HG03558 (cell line): ENCODE measurements around the gene FOXP1.

Experiments used
- ATAC-seq: cut with Tn5 transposase; IDR thresholded peaks from one replicate; pipeline ENCODE4 v1.9.1; 2021; ENCODE audit warnings: moderate number of reproducible peaks; ENCODE audit not compliant: unreplicated experiment; ENCODE audit errors: extremely low read depth

FOXP1 gene

DNA sequence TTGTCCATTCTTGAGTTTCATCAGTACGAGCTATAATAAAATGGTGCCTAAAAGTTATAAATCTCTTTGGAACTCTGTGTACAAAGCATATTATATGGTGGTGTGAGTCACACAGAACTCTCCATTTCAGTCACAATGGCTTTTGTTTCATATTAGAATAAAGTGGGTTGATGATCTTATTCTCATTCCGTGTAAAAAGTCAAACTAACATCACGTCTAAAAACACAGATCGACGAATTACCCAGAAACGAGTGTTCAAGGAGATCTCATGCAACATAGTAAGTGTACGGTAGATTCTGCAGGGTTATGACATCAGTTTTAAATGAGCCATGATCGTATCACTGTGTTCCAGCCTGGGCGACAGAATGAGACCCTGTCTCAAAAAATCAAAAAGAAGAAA lies 122.4 kb downstream of the FOXP1 start:
- ATAC-seq, result no peak

DNA sequence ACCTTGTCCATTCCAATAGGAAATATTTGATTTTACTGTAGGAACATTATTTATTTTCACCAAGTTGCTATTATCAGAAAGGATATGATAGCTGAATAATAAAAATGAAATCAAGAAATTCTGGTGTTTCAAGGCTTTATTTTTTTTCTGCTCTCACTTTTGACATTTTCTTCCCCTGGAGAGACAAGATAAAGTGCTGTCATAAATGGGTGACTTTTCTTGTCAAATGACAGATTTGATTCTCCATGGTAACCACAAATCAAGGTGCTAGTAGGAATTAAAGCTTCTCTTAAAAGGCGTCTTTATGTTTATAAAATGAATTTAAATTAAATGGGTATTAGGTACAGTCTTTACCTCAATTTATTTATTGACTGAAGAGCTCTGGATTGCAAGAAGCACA lies 124.6 kb downstream of the FOXP1 start:
- no peak for ATAC-seq

DNA sequence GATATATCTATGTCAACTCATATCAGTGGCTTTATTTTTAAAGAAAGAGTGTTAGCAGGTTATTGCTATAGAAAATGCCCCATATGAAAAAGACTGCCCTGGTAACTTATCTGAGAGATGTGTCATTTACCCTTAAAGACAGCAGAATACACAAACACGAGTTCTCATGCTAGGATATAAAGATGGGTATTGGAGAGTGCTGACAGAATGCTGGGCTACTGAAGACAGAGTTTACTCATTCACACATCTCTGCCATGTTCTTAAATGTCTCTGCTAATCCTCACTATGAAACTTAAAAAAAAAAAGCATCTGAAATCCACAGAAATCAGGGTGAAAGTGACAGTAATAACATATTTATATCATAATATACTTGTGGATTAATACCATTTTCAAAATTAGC lies 126.7 kb downstream of the FOXP1 start:
- ATAC-seq, result no peak

DNA sequence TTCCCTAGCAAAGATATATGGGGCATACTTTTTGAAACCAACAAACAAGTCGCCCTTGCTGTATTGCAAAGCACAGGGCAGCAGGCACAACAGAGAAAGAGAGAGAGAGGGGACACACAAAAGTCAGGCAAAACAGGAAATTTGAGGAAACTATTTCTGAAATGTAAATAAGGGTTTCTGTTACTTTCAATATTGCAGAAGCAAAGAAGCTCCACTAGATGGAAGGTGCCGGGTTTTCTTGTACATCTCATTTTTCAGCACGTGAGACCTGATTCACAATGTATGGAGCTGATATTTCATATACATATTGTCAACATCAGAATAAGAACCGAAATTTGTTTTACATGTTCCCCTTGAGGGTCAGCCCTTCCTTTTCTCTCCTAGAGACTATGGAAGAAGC lies 127.4 kb downstream of the FOXP1 start:
- ATAC-seq, result no peak

DNA sequence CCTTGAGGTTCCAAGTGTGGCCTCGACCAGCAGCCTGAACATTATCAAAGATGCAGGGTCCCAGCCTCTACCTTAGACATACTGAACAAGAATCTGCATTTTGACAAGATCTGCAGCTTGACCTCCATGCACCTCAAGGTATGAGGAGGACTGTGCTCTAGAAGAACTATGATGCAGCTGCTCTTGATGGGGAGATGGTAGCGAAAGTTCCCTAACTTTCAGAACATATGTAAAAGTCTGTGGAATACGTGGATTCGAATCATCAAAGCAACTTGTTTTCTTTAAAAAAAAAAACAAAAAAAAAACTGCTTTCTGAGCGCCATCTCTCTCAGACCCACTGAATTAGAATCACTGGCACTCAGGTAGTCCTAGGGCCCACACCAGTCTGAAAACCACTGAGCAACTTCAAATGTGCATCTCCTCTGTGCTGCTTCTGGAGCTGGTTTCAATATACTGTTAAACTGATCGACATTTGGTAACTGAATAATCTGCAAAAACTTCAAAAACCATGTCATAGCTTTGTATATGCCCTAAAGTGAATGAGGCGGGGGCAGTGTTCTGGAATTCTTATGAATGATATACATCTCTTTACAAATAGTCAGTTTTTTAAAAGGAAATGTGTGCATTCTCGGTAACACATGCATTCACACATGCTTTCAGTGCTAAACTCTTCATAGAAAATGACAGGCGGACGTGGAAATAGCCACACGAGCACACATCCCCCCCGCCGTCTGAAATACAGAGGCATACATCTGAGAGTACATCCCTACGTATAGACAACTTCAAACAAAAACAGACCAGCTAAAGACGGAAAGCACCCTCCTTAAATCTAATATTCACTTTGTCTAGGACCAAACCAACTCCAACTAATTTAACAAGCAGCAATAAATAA lies 128.8 kb downstream of the FOXP1 start:
- no peak for ATAC-seq

DNA sequence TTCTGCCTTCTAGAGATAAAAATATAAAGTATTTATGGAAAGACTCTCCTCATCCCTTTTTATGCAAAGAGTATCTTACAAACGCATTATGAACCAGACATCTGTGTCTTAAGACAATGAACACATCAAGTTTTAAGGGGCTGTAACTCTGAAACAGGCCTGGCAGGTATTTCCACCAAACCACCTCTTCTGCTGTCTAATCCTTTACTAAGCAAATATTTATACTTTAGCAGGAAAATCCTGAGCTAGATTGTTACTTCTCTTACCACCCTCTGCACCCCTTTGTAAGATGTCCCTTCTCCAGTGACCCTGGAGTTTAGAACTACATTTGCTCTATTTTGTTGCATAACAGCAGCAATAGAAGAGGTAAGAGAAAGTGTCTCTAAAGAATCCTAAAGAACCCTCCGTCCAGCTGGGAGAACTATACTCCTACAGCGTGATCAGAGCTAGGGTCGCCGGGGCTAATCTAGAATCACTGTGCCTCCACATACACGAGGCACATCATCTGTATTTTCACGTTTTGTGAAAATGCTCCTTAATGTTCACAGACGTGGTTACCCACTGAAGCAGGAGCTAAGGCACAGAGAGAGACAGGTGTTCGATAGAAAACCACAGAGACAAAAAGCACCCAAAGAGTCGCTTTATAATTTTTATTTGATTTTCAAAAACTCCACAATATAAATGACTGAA lies 129.6 kb downstream of the FOXP1 start:
- no peak for ATAC-seq

DNA sequence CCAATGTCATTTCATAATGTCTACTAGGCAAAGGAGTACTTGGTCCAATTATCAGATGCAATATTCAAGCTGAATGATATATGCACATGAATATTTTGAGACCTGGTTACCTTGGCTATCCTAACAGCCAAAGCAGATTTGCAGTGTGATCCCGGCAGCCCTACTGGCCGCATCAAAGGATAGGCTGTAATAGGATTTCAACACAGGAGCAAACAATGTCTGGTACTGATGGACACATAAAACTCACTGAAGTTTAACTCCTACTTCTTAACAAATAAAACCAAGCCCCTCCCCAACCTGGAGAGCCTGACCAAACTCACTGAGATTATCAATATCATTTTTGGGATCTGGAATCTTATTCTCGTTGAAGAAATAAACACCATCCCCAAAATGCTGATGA lies 130.2 kb downstream of the FOXP1 start:
- no peak for ATAC-seq

DNA sequence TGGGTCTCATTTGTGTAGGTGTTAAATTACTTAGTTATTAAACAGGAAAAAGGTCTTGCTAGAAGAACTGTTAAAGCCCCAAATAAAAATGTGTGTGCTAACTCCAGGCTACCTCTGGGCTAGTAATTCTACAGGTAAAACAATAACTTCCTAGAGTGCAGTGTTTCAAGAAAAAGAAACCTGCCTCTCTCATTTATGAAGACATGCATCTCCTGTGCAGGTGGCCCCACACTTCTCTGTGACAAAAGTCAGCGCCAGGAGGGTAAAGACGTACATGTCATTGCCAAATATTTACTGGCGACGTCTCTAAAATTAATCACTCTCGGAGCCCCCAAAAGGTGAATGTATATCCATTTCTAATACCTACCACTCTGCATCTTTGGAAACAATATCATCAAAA lies 131.7 kb downstream of the FOXP1 start:
- no peak for ATAC-seq

DNA sequence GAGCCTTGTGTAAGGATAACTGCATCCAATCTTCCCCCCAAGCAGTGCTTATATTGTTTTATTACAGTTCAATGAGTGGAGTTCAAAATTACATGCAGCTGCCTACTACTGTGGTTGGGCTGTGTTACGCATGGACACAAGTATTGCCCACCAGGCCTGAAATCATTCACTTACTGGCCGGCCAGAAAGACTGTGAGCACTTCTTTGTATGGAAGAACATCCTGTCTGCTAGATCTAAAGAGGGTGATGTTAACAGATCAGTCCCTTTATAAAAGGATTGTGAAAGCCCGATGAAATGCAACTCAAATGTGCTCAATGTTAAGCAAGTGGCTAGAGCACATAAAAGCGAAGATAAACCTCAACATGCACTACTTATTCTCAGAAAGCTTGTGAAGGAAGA lies 132.5 kb downstream of the FOXP1 start:
- no peak for ATAC-seq

DNA sequence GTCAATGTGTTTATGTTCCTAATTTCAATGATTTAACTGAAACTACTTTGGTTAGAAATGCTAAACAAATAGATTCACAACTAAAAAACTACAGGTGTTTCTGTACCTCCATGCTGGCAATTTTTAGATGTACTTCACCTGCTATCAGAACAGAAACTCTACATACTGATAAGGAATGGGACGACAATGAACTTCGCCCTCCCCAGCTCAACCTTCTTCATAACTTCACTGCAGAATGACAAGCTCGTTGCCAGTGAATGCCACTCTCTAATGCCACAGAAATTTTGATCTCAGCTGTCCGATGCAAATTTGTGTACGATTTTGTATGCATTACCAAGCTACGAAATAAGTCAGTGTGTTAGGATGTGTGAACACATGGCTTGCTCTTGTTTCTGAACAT lies 133.4 kb downstream of the FOXP1 start:
- no peak for ATAC-seq

DNA sequence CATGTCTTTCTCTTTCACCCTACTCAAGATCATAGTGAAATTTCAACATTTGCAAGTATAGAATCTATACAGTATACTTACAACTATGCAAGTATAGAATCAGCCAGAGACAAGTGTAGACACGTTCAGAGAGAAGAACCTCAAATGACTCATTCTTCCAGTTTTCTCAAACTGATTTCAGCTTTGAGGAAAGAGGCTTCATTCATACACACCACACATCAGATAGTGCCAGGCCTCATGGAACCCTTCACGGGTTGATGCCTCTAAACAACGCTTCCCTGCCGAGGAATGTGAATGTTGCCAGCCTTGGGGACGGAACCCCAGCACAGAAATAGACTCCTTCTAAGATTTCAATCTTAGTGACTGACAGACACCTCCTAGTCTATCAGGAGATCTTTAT lies 135.7 kb downstream of the FOXP1 start:
- no peak for ATAC-seq

DNA sequence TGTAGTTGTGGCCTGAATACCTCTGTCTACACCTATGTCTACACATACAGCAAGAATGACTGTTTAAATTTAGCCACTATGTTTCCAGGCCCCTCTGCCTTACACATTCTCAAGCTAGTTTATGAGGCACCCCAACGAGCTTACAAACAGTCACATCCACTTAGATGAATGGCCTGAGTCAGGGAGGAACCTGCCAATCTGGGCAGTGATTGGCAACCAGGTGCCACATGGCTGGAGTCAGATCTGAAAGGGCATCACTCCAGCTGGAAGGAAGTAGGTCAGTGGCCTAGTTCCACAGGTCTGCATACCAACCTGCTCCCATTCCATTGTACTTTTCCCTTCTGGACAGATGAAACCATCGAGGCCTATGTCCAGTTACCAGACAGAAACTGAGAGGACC lies 136.3 kb downstream of the FOXP1 start:
- ATAC-seq, result no peak

DNA sequence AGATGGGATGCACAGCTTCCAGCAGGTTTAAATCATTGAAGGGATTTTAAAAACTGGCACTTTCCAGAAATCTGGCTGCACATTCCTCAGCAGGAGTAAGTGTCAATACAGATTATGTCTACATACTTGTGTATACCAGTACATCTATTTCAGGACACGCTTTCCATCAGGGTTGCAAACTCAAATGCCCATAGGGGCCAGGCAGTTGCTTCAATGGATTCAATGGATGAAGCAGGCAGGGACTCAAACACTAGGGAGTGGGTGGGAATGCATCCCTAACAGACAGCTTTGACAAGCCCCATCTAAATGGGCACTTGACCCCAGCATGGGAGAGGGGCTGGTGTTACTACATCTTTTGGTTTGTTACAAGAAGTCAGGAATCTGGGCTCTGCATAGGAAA lies 136.8 kb downstream of the FOXP1 start:
- no peak for ATAC-seq

DNA sequence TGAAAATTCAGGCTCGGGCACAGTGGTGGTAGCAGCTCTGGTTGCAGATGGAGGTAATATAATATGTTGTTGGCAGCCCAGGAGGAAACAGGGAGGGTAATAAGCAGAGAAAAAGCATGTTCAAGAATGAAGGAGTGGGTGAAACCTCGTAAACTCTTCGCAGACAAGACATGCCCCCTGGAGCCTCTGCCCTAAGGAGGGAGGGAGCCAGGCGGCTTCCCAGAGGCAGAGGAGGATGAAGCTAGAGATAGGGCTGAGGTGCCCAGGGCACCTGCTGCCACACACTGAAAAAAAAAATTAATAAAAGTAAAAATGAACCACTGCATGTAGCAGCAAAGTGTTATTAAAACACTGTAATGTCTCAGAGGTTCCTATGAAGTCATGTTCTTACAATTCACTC lies 137.3 kb downstream of the FOXP1 start:
- no peak for ATAC-seq

DNA sequence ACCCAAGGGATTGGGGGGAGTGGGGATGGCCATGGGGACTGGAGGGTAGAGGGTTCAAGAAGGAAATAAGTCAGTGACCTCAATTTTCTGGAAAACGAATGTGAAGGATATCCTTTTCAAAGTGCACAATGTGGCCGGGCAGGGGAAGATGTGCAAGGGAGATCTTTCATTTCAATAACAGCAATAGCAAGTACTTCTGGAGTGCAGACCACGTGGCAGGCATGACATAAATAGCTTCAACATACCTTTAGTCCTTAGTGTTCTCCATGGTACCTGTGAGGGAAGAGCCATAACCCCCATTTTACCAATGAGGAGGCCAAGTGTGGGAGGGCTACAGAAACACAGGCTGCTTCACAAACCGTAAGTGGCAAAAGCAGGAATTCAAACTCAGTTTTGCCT lies 138.7 kb downstream of the FOXP1 start:
- ATAC-seq, result no peak

DNA sequence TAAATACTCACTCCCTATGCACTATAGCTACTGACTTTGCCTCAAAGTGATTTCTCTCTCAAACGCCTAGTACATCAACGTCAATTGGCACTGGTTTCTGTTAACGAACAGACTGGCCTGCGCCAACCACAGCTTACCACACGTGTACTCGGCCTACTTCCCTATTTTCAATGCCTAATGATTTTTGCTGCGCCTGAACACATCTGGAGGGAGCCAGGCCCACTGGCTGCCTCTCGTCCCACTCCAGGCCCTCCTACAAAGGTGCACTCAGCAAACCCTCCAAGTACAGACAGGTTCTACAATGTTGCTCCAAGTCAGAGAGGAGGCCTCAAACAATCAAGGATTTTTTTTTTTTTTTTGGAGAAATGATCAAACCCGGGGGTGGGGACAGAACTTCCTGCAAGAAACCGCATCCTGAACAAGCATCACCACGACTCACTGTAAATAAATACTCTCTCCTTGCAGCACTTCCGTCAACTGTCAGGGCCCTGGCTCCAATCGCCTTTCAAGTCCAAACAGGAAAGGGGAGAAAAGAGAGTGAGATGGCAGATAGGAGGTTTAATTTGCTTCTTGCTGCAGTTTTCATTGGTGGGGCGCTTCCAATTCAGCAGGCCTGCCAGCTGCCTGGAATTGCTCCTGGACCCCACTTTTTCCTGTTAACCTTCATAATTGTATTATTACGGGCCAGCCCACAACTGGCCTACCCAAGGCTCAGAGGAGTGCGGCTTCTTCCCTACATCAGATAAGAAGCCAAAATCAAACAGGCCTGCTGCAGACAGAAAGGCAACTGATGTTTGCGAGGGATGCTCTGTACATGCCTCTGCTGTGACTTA lies 139.3 kb downstream of the FOXP1 start:
- peak; percentile 92 for ATAC-seq

DNA sequence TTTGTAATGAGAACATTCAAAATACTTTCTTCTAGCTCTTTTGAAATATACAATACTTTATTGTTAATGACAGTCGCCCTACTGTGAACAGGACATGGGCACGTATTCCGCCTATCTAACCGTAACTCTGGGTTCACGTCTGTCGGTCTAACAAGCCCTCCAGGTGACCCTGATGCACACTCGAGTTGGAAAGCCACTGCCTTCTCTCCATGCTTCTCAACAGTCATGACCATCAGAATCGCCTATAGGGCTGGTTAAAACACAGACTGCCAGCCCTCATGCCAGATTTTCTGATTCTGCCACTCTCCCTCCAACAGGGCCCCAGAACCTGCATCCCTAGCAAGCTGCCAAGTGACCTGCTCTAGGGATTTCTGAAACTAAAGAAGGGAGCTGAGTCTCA lies 140.2 kb downstream of the FOXP1 start:
- ATAC-seq, result no peak

DNA sequence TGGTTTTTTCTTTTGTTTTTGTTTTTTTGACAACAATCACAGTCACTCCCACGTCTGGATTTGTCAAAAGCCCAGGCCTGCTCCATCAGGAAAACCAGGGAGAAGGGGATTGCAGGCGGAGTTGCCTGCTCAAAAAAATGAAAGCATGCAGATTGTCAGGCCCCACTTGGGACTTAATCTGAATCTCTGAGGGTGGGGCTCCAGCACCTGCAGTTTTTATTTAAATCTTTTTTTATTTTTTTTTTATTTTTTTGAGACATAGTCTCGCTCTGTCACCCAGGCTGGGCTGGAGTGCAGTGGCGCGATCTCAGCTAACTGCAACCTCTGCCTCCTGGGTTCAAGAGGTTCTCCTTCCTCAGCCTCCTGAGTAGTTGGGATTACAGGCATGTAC lies 140.9 kb downstream of the FOXP1 start:
- no peak for ATAC-seq

DNA sequence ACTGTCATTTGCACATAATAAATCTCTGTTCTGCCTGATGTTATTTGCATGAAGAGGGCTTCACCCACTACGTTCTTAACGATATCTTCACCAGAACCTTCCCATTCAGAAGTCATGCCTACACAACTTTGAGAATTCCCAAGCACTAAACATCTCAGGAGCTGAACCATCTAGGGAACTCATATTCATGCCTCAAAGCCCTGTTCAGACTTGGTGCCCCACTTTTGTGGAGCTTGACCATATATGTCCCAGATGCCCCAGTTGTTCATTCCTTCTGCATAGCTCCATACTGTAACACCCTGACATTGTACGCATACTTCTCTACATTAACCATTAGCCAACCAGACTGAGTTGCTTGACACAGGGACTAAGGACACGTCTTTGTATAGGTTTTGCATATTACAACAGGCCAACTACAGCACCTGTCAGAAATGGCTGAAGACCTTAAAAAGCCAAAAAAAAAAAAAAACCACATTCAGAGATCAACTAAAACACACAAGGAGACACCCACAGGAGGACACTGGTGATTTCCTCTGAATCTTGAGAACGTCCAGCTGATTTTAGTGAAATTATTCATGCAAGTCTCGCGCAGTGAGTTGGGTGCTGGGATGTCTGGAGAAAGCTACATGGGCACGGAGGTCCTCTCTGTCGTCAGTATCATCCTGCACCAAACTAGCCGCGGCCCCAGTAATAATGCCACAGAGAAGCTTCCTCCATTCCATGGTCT lies 141.4 kb downstream of the FOXP1 start:
- ATAC-seq, result no peak

DNA sequence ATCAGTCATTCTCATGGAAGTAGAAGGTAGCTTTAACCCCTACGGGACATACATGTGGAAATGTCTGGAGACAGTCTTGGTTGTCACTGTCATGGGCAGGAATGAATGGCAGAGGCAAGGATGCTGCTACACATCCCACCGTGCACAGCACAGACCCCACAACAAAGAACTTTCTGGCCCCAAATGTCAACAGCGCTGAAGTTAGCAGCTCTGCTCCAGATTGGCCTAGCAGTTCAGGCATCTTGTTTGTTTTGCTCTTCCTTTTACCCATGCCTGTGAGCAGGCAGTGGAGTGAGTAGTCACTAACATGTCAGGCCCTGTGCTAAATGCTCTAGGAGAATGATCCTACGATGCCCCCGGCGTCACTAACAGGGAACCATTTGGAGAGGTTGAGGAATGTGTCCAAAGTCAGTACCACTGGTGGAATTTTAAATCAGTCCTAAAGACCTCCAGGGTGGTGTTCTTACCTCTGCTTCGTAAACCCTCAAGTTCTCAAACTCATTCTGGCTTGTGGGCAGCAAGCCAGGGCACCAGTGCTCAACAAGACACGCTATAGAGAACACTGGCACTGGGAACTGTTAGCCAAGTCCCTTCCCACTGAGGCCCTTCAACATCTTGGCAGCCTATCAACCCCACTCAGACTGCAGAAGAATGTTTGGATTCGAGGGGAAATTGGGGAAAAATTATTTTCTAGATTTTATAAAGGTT lies 142.2 kb downstream of the FOXP1 start:
- ATAC-seq, result no peak
